GM12874 (cell line): ENCODE data around the gene ASL.

Experiments used
- TF ChIP-seq, protein P1 (sequence below): IDR thresholded peaks from 2 replicates; pipeline ENCODE4 v1.5.1; 2011; ENCODE audit warnings: low read depth, mild to moderate bottlenecking, control low read depth, low read length, moderate library complexity; ENCODE audit not compliant: insufficient read depth

ASL gene

DNA sequence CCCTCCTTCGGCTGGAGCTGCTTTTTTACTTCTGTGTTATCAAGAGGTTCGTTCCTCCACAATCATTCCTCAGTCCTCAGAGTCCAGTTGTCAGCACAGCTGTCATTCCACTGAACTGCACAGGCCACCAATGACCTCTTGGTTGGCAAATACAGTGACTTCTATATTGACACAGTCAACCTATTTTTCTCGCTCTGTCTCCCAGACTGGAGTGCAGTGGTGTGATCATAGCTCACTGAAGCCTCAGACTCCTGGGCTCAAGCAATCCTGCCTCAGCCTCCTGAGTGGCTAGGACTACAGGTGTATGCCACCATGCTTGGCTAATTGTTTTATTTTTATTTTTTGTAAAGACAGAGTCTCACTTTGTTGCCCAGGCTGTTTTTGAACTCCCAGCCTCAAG, 66.7 kb downstream of the ASL start:
- TF ChIP-seq, protein P1, sequence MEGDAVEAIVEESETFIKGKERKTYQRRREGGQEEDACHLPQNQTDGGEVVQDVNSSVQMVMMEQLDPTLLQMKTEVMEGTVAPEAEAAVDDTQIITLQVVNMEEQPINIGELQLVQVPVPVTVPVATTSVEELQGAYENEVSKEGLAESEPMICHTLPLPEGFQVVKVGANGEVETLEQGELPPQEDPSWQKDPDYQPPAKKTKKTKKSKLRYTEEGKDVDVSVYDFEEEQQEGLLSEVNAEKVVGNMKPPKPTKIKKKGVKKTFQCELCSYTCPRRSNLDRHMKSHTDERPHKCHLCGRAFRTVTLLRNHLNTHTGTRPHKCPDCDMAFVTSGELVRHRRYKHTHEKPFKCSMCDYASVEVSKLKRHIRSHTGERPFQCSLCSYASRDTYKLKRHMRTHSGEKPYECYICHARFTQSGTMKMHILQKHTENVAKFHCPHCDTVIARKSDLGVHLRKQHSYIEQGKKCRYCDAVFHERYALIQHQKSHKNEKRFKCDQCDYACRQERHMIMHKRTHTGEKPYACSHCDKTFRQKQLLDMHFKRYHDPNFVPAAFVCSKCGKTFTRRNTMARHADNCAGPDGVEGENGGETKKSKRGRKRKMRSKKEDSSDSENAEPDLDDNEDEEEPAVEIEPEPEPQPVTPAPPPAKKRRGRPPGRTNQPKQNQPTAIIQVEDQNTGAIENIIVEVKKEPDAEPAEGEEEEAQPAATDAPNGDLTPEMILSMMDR: no peak

DNA sequence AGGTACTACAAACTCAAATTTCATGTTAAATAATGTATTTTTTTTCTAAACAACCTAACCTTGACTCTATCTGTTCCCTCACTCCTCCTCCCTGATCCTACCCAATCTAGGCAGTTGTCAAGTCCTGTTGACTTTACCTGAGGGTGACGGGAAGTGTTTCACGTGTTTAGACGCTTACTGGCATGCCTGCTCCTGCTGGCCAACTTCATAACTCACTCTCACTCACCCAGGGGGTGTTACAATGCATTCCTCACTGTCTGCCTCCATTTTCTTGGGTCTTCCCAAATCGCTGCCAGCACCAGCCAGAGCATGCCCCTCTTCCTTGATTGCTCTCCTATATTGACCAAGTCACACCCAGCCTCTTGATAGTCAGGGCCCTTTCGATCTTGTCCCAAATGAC, 67.4 kb downstream of the ASL start:
- TF ChIP-seq, protein P1: no peak
